ELF-1 (cell line): ENCODE results near the gene BCAS1.

ENCODE experiments used
- DNase-seq: peaks from one replicate; pipeline ENCODE4 v3.0.0-alpha.2; 2016; ENCODE audit warnings: low read depth, low spot score

BCAS1 gene

GRCh38 chr20:53963635-53964034 is 106.8 kb downstream of the BCAS1 start:
- DNase-seq: no peak

- DNase-seq: no peak
Observed at GRCh38 chr20:53962388-53962787, 108.0 kb downstream of the BCAS1 start.

GRCh38 chr20:53961527-53961926 is 108.9 kb downstream of the BCAS1 start:
- DNase-seq: no peak

GRCh38 chr20:53960579-53961272 is 109.7 kb downstream of the BCAS1 start:
- no peak for DNase-seq

- DNase-seq: no peak
Observed at GRCh38 chr20:53959911-53960578, 110.3 kb downstream of the BCAS1 start.

DNA sequence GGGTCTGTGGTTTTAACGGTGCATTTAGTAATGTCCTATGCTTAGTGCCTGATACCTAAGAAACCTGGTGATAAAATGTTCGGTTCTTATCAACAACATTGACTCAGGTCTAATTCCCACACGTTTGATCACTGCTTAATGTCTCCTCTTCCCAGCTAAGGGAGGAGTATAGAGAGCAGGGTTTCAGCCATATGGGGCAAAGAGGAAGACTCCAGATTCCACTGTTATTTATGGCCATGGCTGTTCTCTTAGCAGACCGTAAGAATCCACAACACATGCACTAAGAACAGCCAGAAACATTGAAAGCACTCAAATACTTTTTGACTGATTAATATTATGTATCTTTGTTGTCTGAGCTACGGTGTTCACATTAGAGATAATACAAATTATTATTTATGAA is 112.1 kb downstream of the BCAS1 start:
- no peak for DNase-seq

DNA sequence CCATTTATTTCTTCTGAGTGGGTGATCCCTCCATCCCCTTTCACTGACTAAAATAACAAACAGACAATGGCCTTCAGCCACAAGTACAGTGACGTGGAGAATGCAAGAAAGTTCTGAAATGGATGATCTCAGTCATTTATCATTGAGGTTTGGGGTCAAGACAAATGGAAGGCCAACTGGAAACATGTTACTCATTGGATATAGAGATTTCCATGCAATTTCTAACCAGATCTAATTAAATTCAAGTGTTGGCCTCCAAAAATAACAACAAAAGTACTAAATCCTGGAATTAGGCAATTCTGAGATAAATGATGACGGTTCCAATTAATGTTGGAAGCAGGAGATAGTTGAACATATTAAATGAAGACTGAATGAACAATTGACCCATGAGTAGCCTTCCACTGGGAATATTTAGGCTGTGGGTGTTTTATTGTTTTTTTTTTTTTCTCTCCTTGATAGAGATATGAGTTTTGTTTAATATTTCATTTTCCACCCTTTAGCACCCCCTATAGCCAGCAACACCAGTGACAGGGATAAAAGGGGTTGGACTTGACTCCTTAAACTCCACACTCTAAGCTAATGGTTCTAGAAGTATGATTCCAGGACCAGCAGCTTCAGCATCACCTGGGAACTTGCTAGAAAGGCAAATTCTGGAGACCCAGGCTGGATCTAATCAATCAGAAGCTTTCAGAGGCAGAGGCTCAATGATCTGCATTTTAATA is 112.8 kb downstream of the BCAS1 start:
- DNase-seq: no peak

DNA sequence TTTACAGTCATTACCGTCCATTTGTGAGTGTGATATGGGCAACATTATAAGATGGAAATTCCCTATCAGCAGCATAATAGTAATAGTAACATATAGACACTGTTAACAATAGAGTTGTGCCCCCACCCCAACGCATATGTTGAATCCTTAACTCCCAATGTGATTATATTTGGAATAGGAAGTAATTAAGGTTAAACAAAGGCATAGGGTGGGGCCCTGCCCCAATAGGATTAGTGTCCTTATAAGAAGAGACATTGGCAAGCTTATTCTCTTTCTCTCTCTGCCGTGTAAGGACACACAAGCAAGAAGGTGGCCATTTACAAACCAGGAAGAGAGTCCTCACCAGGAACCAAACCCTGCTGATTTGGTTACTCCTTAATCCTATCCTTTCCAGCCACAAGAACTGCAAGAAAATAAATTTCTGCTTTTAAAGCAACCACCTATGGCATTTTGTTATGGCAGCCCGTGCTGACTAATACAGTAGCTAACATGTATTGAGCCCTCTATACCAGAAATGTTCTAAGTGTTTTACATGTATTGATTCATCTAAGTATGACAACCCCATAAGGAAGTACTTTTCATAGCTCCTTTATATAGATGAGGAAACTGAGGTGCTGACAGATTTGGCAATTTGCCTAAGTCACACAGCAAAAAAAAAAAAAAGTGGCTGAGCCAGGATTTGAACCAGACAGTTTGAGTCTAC is 114.2 kb downstream of the BCAS1 start:
- no peak for DNase-seq

GRCh38 chr20:53954723-53955658 is 115.4 kb downstream of the BCAS1 start:
- no peak for DNase-seq

GRCh38 chr20:53952528-53953096 is 117.8 kb downstream of the BCAS1 start:
- DNase-seq: no peak

- DNase-seq: no peak
Observed at GRCh38 chr20:53950578-53950977, 119.8 kb downstream of the BCAS1 start.

- no peak for DNase-seq
Observed at GRCh38 chr20:53950031-53950430, 120.4 kb downstream of the BCAS1 start.

DNA sequence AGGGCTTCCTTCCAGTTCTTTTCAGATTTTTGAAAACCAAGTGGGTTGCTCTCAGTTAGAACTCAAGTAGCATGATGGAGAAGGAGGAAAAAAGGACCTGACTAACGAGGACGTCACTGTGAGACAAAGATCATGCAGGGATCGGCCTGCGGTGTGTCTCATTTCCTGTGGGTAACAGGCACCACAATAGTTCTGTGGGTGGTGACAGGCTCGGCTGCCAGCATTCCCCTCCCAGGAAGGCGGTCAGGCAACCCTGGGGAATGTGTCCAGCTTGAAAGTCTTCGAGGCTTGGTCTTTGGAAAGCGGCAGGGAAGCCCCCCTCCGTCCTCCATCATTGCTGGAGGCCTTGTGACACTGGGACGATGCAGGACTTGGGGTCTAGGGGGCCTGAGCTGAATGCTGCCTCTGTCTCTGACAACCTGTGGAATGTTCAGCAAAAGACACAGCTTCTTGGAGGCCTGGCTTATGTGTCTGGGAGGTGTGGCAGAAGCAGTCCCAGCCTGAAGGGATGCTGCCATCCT is 121.0 kb downstream of the BCAS1 start:
- DNase-seq: no peak

DNA sequence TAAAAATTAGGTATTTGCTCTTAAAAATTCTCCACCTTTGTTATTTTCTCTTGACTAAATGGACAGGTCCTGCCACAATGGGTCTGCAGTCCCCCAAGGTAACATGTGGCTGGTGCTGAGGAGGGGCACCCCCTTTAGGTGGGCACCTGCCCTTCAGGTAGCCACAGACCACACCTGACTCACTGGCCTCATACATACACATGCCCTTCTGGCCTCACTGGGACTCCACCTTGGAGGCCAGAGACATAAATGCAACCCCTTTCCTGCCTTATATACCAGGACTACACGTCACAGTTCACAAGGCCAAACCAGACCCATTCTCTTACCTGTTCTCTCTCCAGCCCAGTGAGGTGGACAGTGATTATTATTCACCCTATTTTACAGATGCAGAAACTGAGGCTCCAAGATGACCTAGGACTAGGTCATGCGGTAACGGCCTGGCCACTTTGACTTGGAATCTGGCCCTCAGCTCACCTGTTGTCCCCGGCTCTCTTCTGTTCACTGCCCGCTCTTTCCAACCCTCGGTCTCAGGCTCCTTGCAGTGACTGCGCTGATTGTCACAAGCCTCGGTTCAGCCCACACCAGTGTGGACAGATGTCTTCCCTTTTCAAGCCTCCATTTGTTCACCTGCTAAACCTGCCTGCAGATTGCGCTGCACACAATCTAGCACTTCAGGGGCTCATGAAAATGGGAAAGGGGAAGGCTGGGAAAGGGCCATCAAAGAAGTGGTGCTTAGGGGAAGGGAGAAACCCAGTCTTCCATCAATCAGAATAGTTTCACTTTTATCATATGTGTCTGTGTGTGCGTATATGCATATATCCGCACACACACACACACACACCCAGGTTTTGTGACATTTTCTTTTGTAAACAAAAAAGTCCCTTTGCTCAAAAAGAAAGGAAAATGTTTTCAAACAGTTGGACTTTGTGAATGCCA is 121.7 kb downstream of the BCAS1 start:
- DNase-seq: no peak

DNA sequence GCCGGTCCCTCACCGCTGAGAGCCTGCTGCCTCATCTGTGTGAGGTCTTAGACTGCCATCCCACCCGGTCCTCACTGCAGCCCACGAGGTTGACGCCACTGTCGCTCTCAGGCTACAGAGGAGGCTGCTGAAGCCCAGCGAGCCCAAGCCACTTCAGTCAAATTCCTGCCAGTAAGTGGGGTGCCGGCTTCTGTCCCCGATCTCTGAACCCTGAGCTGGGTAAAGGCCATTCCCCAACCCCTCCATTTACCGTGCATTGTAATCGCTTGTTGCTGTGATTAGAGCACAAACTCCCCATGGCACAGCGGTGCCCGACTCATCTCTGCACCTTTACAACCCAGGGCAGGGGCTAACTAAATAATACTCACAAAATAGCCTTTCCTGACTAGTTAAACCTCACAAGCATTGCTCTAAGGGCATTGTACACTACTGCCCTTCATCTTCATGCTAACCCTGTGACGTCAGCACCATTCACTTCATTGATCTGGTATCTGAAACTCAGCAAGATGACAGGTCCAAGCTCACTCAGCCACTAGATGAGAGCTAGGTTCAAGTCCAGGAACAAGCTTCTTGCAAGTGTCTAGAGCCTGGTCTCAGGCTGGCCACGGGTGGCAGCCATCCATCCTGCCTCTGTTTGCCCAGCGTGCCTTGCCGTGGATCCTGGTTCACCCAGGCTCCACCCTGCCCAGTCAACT is 122.7 kb downstream of the BCAS1 start:
- DNase-seq: no peak

DNA sequence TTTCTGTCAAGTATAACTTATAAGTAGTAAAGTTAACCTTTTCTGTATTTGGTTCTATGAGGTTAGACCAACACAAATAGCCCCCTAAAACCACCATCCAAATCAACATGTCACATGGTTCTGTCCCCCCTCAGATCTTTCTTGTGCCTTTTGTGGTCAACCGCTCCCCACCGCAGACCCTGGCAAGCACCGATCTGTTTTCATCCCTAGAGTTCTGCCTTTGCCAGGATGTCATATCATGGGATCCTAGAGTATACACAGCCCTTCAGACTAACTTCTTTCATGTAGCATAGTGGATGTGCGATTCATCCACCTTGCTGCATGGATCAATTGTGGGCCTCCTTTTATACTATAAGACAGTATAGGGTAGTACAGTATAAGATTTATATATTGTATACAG is 124.3 kb downstream of the BCAS1 start:
- no peak for DNase-seq

- DNase-seq: no peak
Observed at GRCh38 chr20:53945478-53945877, 124.9 kb downstream of the BCAS1 start.

- no peak for DNase-seq
Observed at GRCh38 chr20:53944796-53945195, 125.6 kb downstream of the BCAS1 start.
